Measurements from ENCODE around the gene PTCH1. TPM values are rescaled to one million over a fixed set of nuclear protein-coding genes. Genes with fewer than 3 reads are reported as not detected.

PTCH1 gene
- total and polyA plus RNA-seq, 12 donors = 1.6 to 10.0 (median 6.5) TPM

DNA sequence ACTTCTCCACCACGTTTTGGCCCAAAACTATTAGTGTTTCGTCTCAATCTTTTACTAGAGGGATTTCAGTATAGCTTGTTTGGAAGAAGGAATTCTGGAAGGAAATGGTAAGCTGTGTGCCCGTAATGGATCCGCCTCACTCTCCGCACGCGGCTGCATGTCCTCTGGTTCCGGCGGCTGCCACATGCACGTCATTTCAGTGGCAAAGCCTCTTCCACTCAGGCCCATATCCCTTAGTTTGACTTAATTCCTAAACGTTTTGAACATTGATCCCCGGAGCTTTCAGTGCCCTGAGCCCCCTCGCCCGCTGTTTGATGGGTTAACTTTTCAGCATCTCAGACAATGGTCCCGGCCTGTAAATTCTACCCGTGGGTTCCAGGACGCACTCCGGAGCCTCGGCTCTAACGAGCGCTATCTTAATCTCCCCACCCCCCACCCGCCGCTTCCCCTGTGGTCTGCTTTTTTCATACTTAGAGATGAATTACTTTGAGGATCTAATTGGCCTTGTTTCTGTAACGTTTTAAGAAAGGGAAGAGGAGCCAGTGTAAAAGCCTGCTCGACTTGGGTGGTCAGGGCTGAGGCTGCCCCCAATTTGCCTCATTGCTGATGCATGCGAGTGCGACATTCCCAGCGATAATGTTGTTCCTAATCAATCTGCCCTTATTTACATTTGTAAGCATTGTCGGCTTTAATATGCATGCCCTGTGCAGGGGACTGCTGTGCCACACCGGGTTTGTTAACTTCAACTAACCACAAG lies 4.6 kb downstream of the PTCH1 start:
- no peaks in the 10 kb centered on the region for H3K36me3 ChIP-seq
- DNase-seq = no peak
- no peak for ATAC-seq
- H3K9me3 ChIP-seq = no peaks in the 10 kb centered on the region
- peaks cover 0 to 87% (median 0%) of the 10 kb centered on the region in 7 donors for H3K27me3 ChIP-seq
- TF ChIP-seq, protein P1, sequence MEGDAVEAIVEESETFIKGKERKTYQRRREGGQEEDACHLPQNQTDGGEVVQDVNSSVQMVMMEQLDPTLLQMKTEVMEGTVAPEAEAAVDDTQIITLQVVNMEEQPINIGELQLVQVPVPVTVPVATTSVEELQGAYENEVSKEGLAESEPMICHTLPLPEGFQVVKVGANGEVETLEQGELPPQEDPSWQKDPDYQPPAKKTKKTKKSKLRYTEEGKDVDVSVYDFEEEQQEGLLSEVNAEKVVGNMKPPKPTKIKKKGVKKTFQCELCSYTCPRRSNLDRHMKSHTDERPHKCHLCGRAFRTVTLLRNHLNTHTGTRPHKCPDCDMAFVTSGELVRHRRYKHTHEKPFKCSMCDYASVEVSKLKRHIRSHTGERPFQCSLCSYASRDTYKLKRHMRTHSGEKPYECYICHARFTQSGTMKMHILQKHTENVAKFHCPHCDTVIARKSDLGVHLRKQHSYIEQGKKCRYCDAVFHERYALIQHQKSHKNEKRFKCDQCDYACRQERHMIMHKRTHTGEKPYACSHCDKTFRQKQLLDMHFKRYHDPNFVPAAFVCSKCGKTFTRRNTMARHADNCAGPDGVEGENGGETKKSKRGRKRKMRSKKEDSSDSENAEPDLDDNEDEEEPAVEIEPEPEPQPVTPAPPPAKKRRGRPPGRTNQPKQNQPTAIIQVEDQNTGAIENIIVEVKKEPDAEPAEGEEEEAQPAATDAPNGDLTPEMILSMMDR (IDR thresholded peaks at IDR 0.05) = no peak
- WGBS, 2 donors = 39 to 40% methylated on average over 30 of the region's 30 CpGs
- peak overlapping the region in 8 of 10 donors; percentile 75 to 98 (median 92) for H3K27ac ChIP-seq
- intact Hi-C loops (cut with DNase I) = loop anchor here in 9 of 10 donors (5.0 to 10.0 kb wide), 10 partner anchors 63 to 703 kb away; partner anchors contain the start of genes ERCC6L2 (in 3 of the 9) and FANCC (in 2 of the 9)
- H3K4me1 ChIP-seq = peaks cover 5 to 39% (median 28%) of the 10 kb centered on the region in 9 donors
- peak overlapping the region in 9 of 10 donors; percentile 69 to 97 (median 82) for H3K4me3 ChIP-seq

DNA sequence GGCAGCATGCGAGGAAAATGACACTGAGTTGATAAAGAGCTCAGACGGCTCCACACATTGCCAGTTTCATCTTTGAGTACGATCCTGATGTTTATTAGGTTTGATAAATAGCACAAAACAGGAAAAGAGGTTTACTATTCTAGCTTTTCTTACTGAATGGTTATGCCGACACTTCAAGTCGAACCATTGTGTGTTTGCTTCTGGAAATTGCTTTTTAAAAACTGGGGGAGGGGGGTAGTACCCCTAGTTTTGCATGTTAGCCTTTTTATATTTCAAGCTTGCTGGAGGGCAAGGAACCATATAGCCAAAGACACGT lies 5.2 kb downstream of the PTCH1 start:
- Histone ChIP-seq H3K27me3 (peaks cover 0 to 87% (median 0%) of the 10 kb centered on the region in 7 donors), H3K4me1 (peaks cover 5 to 38% (median 24%) of the 10 kb centered on the region in 9 donors), H3K27ac (peak overlapping the region in 9 of 10 donors; percentile 75 to 99 (median 94)), H3K9me3 (no peaks in the 10 kb centered on the region), H3K36me3 (no peaks in the 10 kb centered on the region), H3K4me3 (peak overlapping the region; percentile 50 to 97 (median 82))
- DNase-seq (no peak), ATAC-seq (no peak)
- TF ChIP-seq, protein P1 (IDR thresholded peaks at IDR 0.05) = no peak
- 2 to 3% methylated on average over 6 of the region's 6 CpGs for WGBS, 2 donors
- intact Hi-C loops (cut with DNase I) = loop anchor here in 9 of 10 donors (5.0 to 10.0 kb wide), 10 partner anchors 63 to 703 kb away; partner anchors contain the start of genes ERCC6L2 (in 3 of the 9) and FANCC (in 2 of the 9)

DNA sequence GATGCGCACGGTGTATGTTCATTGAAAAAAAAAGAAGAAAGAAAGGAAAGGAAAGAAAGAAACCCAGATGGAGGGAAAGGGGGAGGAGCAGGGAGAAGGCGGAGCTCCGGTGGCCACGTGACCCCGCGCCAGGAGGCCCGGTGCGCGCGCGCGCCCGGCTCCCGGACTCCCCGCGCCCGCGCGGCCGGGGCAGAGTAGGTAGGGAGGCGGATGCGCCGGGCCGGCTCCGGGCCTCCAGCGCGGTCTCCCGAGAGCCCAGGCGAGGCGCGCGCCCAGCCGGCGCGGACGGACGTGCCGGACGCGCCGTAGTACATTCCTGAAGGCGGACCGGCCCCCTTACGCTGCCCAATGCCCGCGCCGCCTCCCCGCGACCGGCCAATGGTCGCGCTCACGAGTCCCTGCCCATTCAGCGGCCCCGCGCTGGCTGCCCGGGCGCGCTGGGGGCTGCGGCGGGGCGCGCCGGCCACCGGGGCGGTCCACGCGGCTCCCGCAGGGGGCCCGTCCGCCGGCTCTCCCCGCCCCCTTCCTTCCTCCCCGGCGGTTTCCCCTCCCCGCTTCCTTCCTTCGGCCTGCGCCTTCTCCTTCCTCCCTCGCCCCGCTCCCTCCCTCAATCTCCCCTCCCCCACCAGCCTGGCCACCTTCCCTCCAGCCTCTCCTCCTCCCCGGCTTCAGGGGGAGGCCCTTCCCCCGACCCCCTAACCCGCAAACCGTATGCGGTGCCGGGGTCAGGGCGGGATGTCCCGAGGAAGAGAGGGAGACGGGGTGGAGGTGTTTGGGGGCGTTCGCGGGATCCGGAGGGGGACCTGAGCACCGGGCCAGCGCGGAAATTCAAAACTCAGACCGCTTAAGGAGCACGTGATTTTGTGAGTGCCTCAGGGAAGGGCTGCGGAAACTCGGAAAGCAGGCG lies 5.8 kb downstream of the PTCH1 start:
- intact Hi-C loops (cut with DNase I) = loop anchor here in 9 of 10 donors (5.0 to 10.0 kb wide), 10 partner anchors 64 to 704 kb away; partner anchors contain the start of genes ERCC6L2 (in 3 of the 9) and FANCC (in 2 of the 9)
- H3K4me1 ChIP-seq = peaks cover 5 to 40% (median 24%) of the 10 kb centered on the region in 9 donors

More for the DNA sequence above, 5.8 kb downstream of the PTCH1 start:
- Histone ChIP-seq H3K27ac (peak overlapping the region; percentile 64 to 99 (median 92)), H3K9me3 (no peaks in the 10 kb centered on the region), H3K27me3 (peaks cover 0 to 89% (median 0%) of the 10 kb centered on the region in 7 donors), H3K36me3 (no peaks in the 10 kb centered on the region), H3K4me3 (peak overlapping the region; percentile 69 to 97 (median 82))
- TF ChIP-seq, protein P1 (IDR thresholded peaks at IDR 0.05) = no peak
- ATAC-seq = peak; percentile 73 to 90 (median 78)
- whole genome bisulfite sequencing, 2 donors = 1% methylated on average over 59 to 102 of the region's 102 CpGs
- DNase-seq = peak; percentile 88 to 90
